Measurements from ENCODE around the gene UBE3D. TPM values are rescaled to one million over a fixed set of nuclear protein-coding genes. Genes with fewer than 3 reads are reported as not detected.

Gene UBE3D
- total RNA-seq, 1 experiment from 2014 or later: 10.7 TPM

- Histone ChIP-seq H3K27ac (ENCODE audit: insufficient read length, low read depth, low read length) (no peak overlapping the region), H4K5ac (ENCODE audit: insufficient read length, low read depth, low read length) (no peak overlapping the region), H3T11ph (ENCODE audit: low read length) (no peak overlapping the region), H4K20me1 (ENCODE audit: control insufficient read depth, insufficient read depth, insufficient read length) (no peaks in the 10 kb centered on the region), H3K79me1 (ENCODE audit: insufficient read depth, low read depth, low read length, poor library complexity, severe bottlenecking) (no peaks in the 10 kb centered on the region), H4K8ac (replicated peaks; ENCODE audit: insufficient read length, low read depth, low read length) (no peak overlapping the region), H2BK20ac (ENCODE audit: low read depth, low read length, poor library complexity, severe bottlenecking) (no peak overlapping the region), H3K9me3 (ENCODE audit: control insufficient read depth, low read depth, low read length) (no peaks in the 10 kb centered on the region), H3K18ac (ENCODE audit: insufficient read length, low read depth, low read length) (no peak overlapping the region), H3K27me3 (ENCODE audit: insufficient read depth, low read length) (no peaks in the 10 kb centered on the region), H3K23ac (ENCODE audit: insufficient read length, low read depth, low read length) (no peak overlapping the region), H2BK15ac (ENCODE audit: low read depth, low read length) (no peak overlapping the region), H2BK12ac (ENCODE audit: insufficient read length, low read depth, low read length) (no peak overlapping the region), H3K9ac (ENCODE audit: extremely low read depth, insufficient read length, low read length) (no peak overlapping the region), H3K4me1 (ENCODE audit: insufficient read depth, low read length) (peaks cover 4% of the 10 kb centered on the region; the same call in 1 of the 2 replicates), H3K4me2 (ENCODE audit: insufficient read depth, insufficient read length, low read length) (no peak overlapping the region), H2AFZ (ENCODE audit: low read length) (no peak overlapping the region), H3K4ac (ENCODE audit: low read depth, low read length) (no peak overlapping the region), H3K23me2 (ENCODE audit: insufficient read length, low read depth, low read length, poor library complexity, severe bottlenecking) (no peaks in the 10 kb centered on the region), H2BK5ac (ENCODE audit: insufficient read length, low read length) (no peak overlapping the region), H2BK120ac (ENCODE audit: low read depth, low read length, poor library complexity, severe bottlenecking) (no peak overlapping the region), H2AK5ac (ENCODE audit: insufficient read length, low read length) (no peak overlapping the region), H3K14ac (ENCODE audit: insufficient read depth, low read length) (no peak overlapping the region), H3K56ac (ENCODE audit: insufficient read length, low read depth, low read length) (no peak overlapping the region), H3K79me2 (ENCODE audit: insufficient read depth, low read length) (no peaks in the 10 kb centered on the region), H4K91ac (ENCODE audit: insufficient read length, low read depth, low read length) (no peak overlapping the region)
- no peak for DNase-seq
- no peak for TF ChIP-seq CTCF (conservative IDR thresholded peaks at IDR 0.05)
- Mint-ChIP-seq H3K27me3 (ENCODE audit: low read depth) (no peaks in the 10 kb centered on the region), H3K4me3 (no peak overlapping the region), H3K27ac (no peak overlapping the region), H3K9me3 (peaks cover 0 to 7% of the 10 kb centered on the region in 2 experiments; a peak in 1 of 5 replicates), H3K4me1 (peaks cover 11 to 15% of the 10 kb centered on the region in 2 experiments), H3K36me3 (ENCODE audit: insufficient read depth in 1 of 3, low read depth in 3 of 3) (peaks cover 20 to 26% (median 21%) of the 10 kb centered on the region in 3 experiments)
- WGBS (ENCODE audit: extremely low coverage, insufficient read length, low lambda C conversion rate): no CpG with 5 or more reads among the region's 2 CpGs
Observed at GRCh38 chr6:82954356-82954755, 111.3 kb downstream of the UBE3D start.

All from H9 (cell line).